GM23338 (cell line): ENCODE results near the gene DRC7. TPM values are rescaled to one million over a fixed set of nuclear protein-coding genes. Genes with fewer than 3 reads are reported as not detected.
A peak's percentile ranks its signal among the peaks of the same experiment; 100 is the strongest.

Experiments
- ATAC-seq: fragments of 200-7000 bp; cut with Tn5 transposase; 3 replicates; pipeline ENCODE4 v1.9.1; 2020
- DNase-seq: peaks from one replicate; pipeline ENCODE4 v3.0.0-alpha.2; 2015; ENCODE audit warnings: low spot score
- H2AFZ ChIP-seq: fragments of 200-600 bp; sonication (generic); 2 replicates; pipeline ENCODE4 v1.8.0; 2016; ENCODE audit warnings: antibody characterized with exemption, mild to moderate bottlenecking, moderate library complexity
- H3F3A ChIP-seq: fragments of 200-600 bp; sonication (generic); replicated peaks from 2 replicates; pipeline ENCODE4 v1.8.0; 2017; ENCODE audit warnings: antibody characterized with exemption, mixed run types, low read depth
- H3K27ac ChIP-seq: fragments of 200-600 bp; sonication (generic); 2 replicates; pipeline ENCODE4 v1.6.1; 2016; ENCODE audit warnings: low read depth
- H3K27me3 ChIP-seq: fragments of 200-600 bp; sonication (generic); 2 replicates; pipeline ENCODE4 v1.8.0; 2016; ENCODE audit warnings: mild to moderate bottlenecking, mixed run types, moderate library complexity; ENCODE audit not compliant: insufficient read depth
- H3K36me3 ChIP-seq: fragments of 200-600 bp; sonication (generic); 2 replicates; pipeline ENCODE4 v1.8.0; 2016; ENCODE audit warnings: mild to moderate bottlenecking; ENCODE audit not compliant: insufficient read depth
- H3K4me1 ChIP-seq: fragments of 200-600 bp; sonication (generic); 2 replicates; pipeline ENCODE4 v1.8.0; 2016; ENCODE audit warnings: mild to moderate bottlenecking, moderate library complexity; ENCODE audit not compliant: insufficient read depth
- H3K4me2 ChIP-seq: fragments of 200-600 bp; sonication (generic); 2 replicates; pipeline ENCODE4 v1.7.1; 2017; ENCODE audit warnings: mixed run types
- H3K4me3 ChIP-seq: fragments of 200-600 bp; sonication (generic); 2 replicates; pipeline ENCODE4 v1.6.1; 2016; ENCODE audit warnings: mixed run types
- H3K79me2 ChIP-seq: fragments of 200-600 bp; sonication (generic); replicated peaks from 2 replicates; pipeline ENCODE4 v1.8.0; 2017; ENCODE audit warnings: mild to moderate bottlenecking; ENCODE audit not compliant: insufficient read depth
- H3K9me2 ChIP-seq: fragments of 200-600 bp; sonication (generic); 2 replicates; pipeline ENCODE4 v1.8.0; 2017; ENCODE audit not compliant: insufficient read depth
- H4K20me1 ChIP-seq: fragments of 200-600 bp; sonication (generic); replicated peaks from 2 replicates; pipeline ENCODE4 v1.8.0; 2017; ENCODE audit warnings: mild to moderate bottlenecking; ENCODE audit not compliant: insufficient read depth
- H3K27ac Mint-ChIP-seq: 2 replicates; pipeline ENCODE4 v1.8.0; 2020; ENCODE audit warnings: inconsistent platforms, mild to moderate bottlenecking, moderate library complexity, mixed read lengths
- H3K27me3 Mint-ChIP-seq: 3 replicates; pipeline ENCODE4 v1.8.0; 2022; ENCODE audit warnings: low read depth, mild to moderate bottlenecking, moderate library complexity, mixed read lengths, inconsistent platforms; ENCODE audit not compliant: insufficient read depth, poor library complexity
- H3K36me3 Mint-ChIP-seq: 3 replicates; pipeline ENCODE4 v1.8.0; 2021; ENCODE audit warnings: low read depth, mild to moderate bottlenecking, inconsistent platforms, moderate library complexity, mixed read lengths
- H3K4me1 Mint-ChIP-seq: 3 replicates; pipeline ENCODE4 v1.8.0; 2020; ENCODE audit warnings: mild to moderate bottlenecking, inconsistent platforms, mixed read lengths
- H3K4me3 Mint-ChIP-seq: 3 replicates; pipeline ENCODE4 v1.8.0; 2021; ENCODE audit warnings: moderate library complexity, mild to moderate bottlenecking, inconsistent platforms, mixed read lengths
- H3K9me3 Mint-ChIP-seq: 3 replicates; pipeline ENCODE4 v1.8.0; 2020; ENCODE audit warnings: moderate library complexity, mild to moderate bottlenecking, inconsistent platforms, mixed read lengths
- CREB1 ChIP-seq: fragments of 250-450 bp; sonication (Bioruptor Pico); IDR thresholded peaks from 2 replicates; pipeline ENCODE4 v1.5.0; 2020; ENCODE audit warnings: low read depth, mild to moderate bottlenecking, moderate library complexity
- CTCF ChIP-seq, 2 experiments: fragments of 200-600 bp in 1 of 2; sonication (generic) in 1 of 2; conservative IDR thresholded peaks; 2 replicates each; pipeline versions ENCODE4 v1.5.1 to v1.6.1; 2016 to 2017; ENCODE audit warnings: antibody characterized with exemption in 2 of 2, low read depth in 2 of 2, mild to moderate bottlenecking in 2 of 2, moderate library complexity in 1 of 2
- EZH2phosphoT487 ChIP-seq: fragments of 200-600 bp; sonication (generic); IDR thresholded peaks from one replicate; pipeline ENCODE4 v1.8.1; 2018; ENCODE audit warnings: antibody characterized with exemption; ENCODE audit not compliant: unreplicated experiment
- JUNB ChIP-seq: IDR thresholded peaks from one replicate; pipeline ENCODE4 v1.6.1; 2016; ENCODE audit warnings: antibody characterized with exemption; ENCODE audit not compliant: unreplicated experiment
- NANOG ChIP-seq: IDR thresholded peaks from 2 replicates; pipeline ENCODE4 v1.6.1; 2016; ENCODE audit warnings: antibody characterized with exemption, borderline replicate concordance
- POLR2AphosphoS5 ChIP-seq: IDR thresholded peaks from 2 replicates; pipeline ENCODE4 v1.6.1; 2016; ENCODE audit warnings: antibody characterized with exemption, low read depth
- REST ChIP-seq: IDR thresholded peaks from one replicate; pipeline ENCODE4 v1.6.1; 2018; ENCODE audit warnings: antibody characterized with exemption; ENCODE audit not compliant: unreplicated experiment
- STAT1 ChIP-seq: IDR thresholded peaks from one replicate; pipeline ENCODE4 v1.6.1; 2016; ENCODE audit warnings: antibody characterized with exemption; ENCODE audit not compliant: unreplicated experiment
- ZNF114 ChIP-seq: fragments of 250-450 bp; sonication (Bioruptor Pico); IDR thresholded peaks from 2 replicates; pipeline ENCODE4 v1.5.0; 2020; ENCODE audit warnings: mild to moderate bottlenecking, moderate library complexity
- ZNF462 ChIP-seq: fragments of 250-450 bp; sonication (Bioruptor Pico); IDR thresholded peaks from 2 replicates; pipeline ENCODE4 v1.5.0; 2020; ENCODE audit warnings: mild to moderate bottlenecking, moderate library complexity
- polyA plus RNA-seq: library from polyadenylated mRNA; unstranded; fragments of >200 nt; fragmentation: Nextera tagmentation; extraction: Ambion mirVana; gene quantifications from 2 replicates; pipeline ENCODE4 v1.2.1, GENCODE V29; 2016
- total RNA-seq: library from RNA; depleted of rRNA; stranded (reverse); fragments of >200 nt; shearing (Covaris generic); gene quantifications from 2 replicates; pipeline ENCODE4 v1.2.3, GENCODE V29; 2014

Gene DRC7
- total and polyA plus RNA-seq, 2 experiments from 2014 or later: not detected

- H3K4me1 ChIP-seq: no peaks in the 10 kb centered on the region
- H3K79me2 ChIP-seq: no peaks in the 10 kb centered on the region
- Mint-ChIP-seq H3K4me1 (peaks cover 4% of the 10 kb centered on the region; the same call in 2 of the 3 replicates), H3K27ac (no peak overlapping the region), H3K4me3 (no peak overlapping the region), H3K36me3 (no peaks in the 10 kb centered on the region), H3K27me3 (peaks cover 5% of the 10 kb centered on the region), H3K9me3 (no peaks in the 10 kb centered on the region; the same call in 1 of the 3 replicates)
- H4K20me1 ChIP-seq: no peaks in the 10 kb centered on the region
- H3K9me2 ChIP-seq: no peaks in the 10 kb centered on the region
- H3K27me3 ChIP-seq: no peaks in the 10 kb centered on the region
- no peak overlapping the region for H3K4me3 ChIP-seq
- DNase-seq (peak; percentile 63), ATAC-seq (peak; percentile 75)
- H3K4me2 ChIP-seq: no peak overlapping the region
- no peak for TF ChIP-seq NANOG
- TF ChIP-seq CTCF (conservative IDR thresholded peaks at IDR 0.05; ENCODE audit: low read depth in 2 of 2): peak; percentile 63 to 66
- no peak for TF ChIP-seq ZNF114 (CRISPR knock-in tag)
- no peak for TF ChIP-seq JUNB
- no peak for TF ChIP-seq REST
- H3F3A ChIP-seq: no peaks in the 10 kb centered on the region
- no peak overlapping the region; the same call in 1 of the 2 replicates for H2AFZ ChIP-seq
- H3K36me3 ChIP-seq: no peaks in the 10 kb centered on the region
- no peak overlapping the region for H3K27ac ChIP-seq
These were observed 26.9 kb upstream of the DRC7 start for GRCh38 chr16:57667526-57668262.

GRCh38 chr16:57668263-57668571 lies 26.4 kb upstream of the DRC7 start, which contains the start of gene ADGRG3:
TSS of gene ADGRG3 (plus strand) at chr16:57668306. CDS start at chr16:57668348, 42 bp downstream.
- no peaks in the 10 kb centered on the region for H3F3A ChIP-seq
- peaks cover 6% of the 10 kb centered on the region for H3K27me3 Mint-ChIP-seq
- no peaks in the 10 kb centered on the region for H3K9me2 ChIP-seq
- H3K9me3 Mint-ChIP-seq: no peaks in the 10 kb centered on the region; the same call in 1 of the 3 replicates
- H4K20me1 ChIP-seq: no peaks in the 10 kb centered on the region
- peaks cover 4% of the 10 kb centered on the region; the same call in 2 of the 3 replicates for H3K4me1 Mint-ChIP-seq
- no peaks in the 10 kb centered on the region for H3K27me3 ChIP-seq
- no peak within 1 kb of the TSS for H3K27ac Mint-ChIP-seq
- H3K4me3 ChIP-seq: no peak within 1 kb of the TSS
- no peak within 1 kb of the TSS; the same call in 1 of the 2 replicates for H2AFZ ChIP-seq
- H3K36me3 ChIP-seq: no peaks in the 10 kb centered on the region
- ATAC-seq: no peak
- DNase-seq: no peak
- no peaks in the 10 kb centered on the region for H3K79me2 ChIP-seq
- H3K4me3 Mint-ChIP-seq: no peak within 1 kb of the TSS
- H3K4me2 ChIP-seq: no peak within 1 kb of the TSS
- H3K4me1 ChIP-seq: no peaks in the 10 kb centered on the region
- no peaks in the 10 kb centered on the region for H3K36me3 Mint-ChIP-seq
- no peak within 1 kb of the TSS for H3K27ac ChIP-seq
- no peak for TF ChIP-seq ZNF462 (CRISPR knock-in tag)
- TF ChIP-seq NANOG: no peak
- TF ChIP-seq CREB1 (CRISPR knock-in tag): no peak
- TF ChIP-seq EZH2phosphoT487: no peak
- TF ChIP-seq POLR2AphosphoS5: no peak
- no peak for TF ChIP-seq STAT1
- no peak for TF ChIP-seq JUNB
